Activated CD4-positive, alpha-beta T cell treated with anti-CD3 and anti-CD28 coated beads for 48 hours (primary cell): ENCODE results near the gene ELMO3.

Experiments used
- DNase-seq: peaks from one replicate; pipeline ENCODE4 v3.0.0-alpha.2; 2020

ELMO3 gene

DNA sequence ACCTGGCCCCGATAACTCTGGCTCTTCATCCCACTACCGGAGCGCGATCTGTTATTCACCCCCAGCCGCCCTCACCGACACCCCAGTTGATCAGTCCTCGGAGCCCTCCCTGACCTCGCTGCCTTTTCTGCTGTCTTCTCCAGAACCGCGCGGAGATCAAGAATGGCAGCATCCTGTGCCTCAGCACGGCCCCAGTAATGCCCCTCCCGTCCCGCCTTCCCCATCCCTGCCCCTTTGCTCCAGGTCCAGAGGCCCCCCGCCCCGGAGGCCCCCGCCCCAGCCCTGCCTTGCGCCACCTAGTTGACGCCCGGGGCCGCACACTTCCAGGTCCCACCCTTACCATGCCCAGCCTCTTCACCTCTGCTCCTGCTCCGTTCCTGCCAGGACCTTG, 872 bp downstream of the ELMO3 start:
- no peak for DNase-seq

DNA sequence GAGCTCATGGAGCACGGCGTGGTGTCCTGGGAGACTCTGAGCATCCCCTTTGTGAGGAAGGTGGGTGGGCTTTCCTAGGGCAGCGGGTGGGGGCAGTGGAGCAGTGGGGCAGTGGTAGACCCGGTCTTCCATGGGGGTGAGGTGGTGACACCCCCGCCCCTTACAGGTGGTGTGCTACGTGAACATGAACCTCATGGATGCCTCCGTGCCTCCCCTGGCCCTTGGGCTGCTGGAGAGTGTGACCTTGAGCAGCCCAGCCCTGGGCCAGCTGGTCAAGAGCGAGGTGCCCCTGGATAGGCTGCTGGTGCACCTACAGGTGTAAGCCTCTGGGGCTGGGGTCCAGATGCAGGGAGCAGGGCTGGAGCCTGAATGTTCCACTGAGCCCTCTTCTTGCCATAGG, 1.6 kb downstream of the ELMO3 start:
- DNase-seq = no peak

GRCh38 chr16:67201411-67202345, 2.7 kb downstream of the ELMO3 start:
- no peak for DNase-seq

DNA sequence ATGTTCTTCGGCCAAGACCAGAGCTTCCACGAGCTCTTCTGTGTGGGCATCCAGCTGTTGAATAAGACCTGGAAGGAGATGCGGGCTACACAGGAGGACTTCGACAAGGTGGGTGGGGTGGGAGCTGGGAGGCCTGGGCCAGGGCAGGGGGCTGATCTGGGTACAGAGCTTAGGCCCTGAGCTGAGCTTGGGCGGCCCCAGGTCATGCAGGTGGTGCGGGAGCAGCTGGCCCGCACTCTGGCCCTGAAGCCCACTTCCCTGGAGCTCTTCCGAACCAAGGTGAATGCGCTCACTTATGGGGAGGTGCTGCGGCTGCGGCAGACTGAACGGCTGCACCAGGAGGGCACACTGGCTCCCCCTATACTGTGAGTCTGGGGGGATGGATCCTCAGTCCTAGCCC, 3.5 kb downstream of the ELMO3 start:
- no peak for DNase-seq

GRCh38 chr16:67202956-67203493, 4.1 kb downstream of the ELMO3 start:
- no peak for DNase-seq

GRCh38 chr16:67204076-67204475, 5.1 kb downstream of the ELMO3 start:
- DNase-seq = no peak

DNA sequence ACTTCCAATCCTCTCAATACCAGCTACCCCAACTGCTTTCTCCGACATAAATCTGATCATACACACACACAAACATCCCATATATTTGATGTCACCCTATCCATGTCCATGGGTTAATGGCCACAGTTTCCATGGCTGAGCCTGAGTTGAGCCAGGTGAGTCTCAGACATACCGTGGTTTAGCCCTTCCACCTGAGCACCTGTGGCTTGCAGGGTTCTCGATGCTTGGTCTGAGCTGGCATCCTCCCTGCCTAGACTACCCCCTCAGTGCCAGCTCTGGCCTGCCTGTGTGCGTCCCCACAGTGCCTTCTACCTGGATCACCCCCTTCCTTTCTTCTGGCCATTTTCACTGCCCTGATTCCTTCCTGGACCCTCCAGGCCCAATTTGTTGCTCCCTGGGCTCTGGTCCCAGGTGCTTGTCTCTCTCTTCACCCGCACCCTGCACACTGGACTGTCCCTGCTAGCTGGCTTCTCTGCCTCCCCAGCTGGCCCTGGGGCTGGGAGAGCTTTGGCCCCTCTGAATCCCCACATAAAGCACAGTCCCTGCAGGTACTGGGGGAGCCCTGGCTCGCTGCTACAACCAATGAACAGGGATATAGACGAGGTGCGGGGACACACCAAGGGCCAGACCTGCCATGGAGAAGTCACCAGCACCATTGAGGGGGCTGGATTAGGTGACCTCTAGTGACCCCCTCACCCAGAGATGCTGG, 7.4 kb downstream of the ELMO3 start:
- no peak for DNase-seq

- no peak for DNase-seq
Measured at GRCh38 chr16:67206838-67207248, 7.9 kb downstream of the ELMO3 start.

GRCh38 chr16:67207249-67208091, 8.5 kb downstream of the ELMO3 start:
- DNase-seq = no peak

- no peak for DNase-seq
Measured at GRCh38 chr16:67208154-67208896, 9.4 kb downstream of the ELMO3 start.

DNA sequence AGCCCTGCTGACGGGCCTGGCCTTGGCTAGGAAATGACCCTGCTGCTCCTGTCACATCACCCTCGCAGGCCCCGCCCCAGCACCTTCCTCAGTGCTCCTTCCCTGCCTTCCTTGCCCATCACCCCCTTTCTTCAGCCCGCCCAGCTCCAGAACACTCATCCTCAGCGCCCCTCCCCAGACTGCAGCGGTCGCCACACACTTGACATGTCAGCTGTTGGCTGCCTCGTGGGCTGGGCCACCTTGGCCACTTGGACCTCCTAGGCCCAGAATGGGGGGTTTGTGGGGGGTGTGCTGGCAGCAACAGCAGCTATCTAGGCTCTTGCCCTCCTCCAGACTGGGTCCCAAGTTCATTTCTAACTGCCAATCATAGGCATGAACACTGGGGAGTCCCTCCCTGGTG, 10.6 kb downstream of the ELMO3 start:
- no peak for DNase-seq

- DNase-seq = no peak
Measured at GRCh38 chr16:67210069-67210937, 11.4 kb downstream of the ELMO3 start.

- DNase-seq = no peak
Measured at GRCh38 chr16:67211674-67212073, 12.7 kb downstream of the ELMO3 start.

DNA sequence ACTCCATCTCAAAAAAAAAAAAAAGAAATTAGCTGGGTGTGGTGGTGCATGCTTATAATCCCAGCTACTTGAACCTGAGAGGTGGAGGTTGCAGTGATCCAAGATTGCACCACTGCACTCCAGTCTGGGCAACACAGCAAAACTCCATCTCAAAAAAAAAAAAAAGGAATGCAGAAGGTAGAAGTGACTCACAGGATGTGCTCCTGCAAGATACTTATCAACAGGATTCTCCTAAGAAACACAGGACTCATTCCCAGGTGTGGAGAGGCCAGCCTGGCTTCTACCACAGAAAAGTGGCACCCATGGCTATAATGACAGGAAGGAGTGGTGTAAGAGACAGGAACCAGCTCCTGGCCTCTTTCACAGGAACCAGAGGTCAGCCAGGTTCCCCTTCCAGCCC, 13.8 kb downstream of the ELMO3 start:
- no peak for DNase-seq

- DNase-seq = no peak
Measured at GRCh38 chr16:67213197-67214019, 14.5 kb downstream of the ELMO3 start.

DNA sequence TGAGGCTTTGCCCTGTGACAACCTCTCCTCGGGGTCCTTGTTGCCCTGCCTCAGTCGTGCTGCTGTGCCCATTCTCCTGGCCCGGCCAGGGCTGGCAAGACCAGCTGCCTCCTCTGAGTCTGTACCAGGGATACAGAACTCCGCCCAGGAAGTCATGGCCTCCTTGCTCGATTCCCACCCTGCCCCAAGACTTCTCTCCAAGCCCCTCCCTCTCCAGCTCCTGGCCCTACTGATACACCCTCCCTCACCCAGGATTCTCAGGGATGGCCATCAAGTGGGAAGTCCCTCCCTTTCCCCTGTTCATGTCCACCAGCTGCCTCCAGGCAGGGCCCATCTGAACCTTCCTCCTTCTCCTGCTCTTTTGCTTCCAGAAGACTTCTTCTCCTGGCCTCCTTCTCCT, 16.8 kb downstream of the ELMO3 start:
- no peak for DNase-seq

GRCh38 chr16:67216612-67217490, 17.9 kb downstream of the ELMO3 start:
- DNase-seq = no peak

GRCh38 chr16:67223992-67224391, 25.1 kb downstream of the ELMO3 start:
- DNase-seq = no peak

DNA sequence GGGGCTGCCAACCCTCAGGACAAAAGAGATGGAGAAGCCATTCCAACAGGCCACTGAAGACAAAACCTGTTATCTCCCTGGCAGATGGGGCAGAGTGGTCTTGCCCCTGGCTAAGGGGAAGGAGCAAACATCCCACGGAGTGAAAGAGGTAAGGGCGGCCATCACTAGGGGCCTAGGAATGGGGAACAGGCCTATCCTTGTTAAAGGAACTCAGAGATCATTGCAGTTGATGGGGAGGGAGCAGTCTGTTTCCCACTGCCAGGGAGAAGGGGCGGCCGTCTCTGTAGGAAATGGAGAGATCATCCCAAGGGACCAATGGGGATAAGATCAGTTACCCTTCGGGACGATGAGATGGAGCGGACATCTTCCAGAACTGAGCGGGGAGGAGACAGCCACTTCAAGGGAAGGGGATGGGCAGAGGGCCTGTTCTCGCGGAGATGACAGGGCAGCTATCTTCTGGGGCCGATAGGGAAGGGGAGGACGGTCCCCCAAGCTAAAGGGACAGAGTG, 27.4 kb downstream of the ELMO3 start:
- DNase-seq = no peak
